NCI-H1417 treated with DMSO at 0.1 percent for 48 hours (cell line): ENCODE results near the gene SLC6A19.
"Not testable (repeated sequence)": the region's sequence is repeated elsewhere in the genome, so short reads cannot be mapped to it uniquely, and the experiment has no call there.

Experiments used
- DNase-seq: peaks from one replicate; lab custom pipeline; 2025; lab: John Stamatoyannopoulos, UW

Gene SLC6A19

DNA sequence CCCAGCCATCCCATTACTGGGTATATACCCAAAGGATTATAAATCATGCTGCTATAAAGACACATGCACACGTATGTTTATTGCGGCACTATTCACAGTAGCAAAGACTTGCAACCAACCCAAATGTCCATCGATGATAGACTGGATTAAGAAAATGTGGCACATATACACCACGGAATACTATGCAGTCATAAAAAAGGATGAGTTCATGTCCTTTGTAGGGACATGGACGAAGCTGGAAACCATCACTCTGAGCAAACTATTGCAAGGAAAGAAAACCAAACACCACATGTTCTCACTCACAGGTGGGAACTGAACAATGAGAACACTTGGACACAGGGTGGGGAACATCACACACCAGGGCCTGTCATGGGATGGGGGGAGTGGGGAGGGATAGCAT, 66.1 kb downstream of the SLC6A19 start:
- not testable (repeated sequence) for DNase-seq

DNA sequence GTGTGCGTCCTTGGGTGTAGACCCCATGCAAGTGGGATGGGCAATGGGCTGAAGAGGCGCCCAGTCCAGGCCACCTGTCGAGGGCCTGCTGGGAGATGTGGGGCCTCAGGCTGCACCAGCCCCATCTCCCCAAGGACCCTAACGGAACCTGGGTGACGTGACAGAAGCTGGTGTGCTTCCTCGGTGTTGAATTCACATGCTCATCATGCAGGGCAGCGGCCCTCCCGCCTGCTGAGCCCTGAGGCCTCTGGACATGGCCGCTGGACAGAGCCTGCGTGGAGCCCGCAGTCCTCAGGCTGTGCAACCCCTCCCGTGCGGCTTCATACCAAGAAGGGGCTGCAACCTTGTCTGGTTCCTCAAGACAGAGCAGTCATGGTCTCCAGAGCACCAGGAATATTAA, 66.7 kb downstream of the SLC6A19 start:
- no peak for DNase-seq

DNA sequence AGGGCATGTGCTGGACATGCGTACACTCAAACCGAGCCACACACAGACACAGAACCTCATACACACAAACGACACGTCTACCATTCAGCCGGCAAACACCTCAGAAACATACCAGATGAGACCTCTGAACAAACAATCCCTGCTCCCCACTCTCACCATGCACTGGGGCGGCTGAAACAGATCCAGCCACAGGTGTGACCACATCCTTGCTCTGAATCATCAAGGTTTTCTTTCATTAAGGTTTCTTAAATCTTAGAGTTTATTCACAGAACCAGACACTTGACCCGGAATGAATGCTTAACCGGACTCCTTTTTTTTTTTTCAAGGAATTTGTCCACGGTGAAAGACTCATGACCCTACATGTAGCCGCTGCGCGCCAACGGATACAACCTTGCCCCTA, 67.3 kb downstream of the SLC6A19 start:
- DNase-seq, result no peak

DNA sequence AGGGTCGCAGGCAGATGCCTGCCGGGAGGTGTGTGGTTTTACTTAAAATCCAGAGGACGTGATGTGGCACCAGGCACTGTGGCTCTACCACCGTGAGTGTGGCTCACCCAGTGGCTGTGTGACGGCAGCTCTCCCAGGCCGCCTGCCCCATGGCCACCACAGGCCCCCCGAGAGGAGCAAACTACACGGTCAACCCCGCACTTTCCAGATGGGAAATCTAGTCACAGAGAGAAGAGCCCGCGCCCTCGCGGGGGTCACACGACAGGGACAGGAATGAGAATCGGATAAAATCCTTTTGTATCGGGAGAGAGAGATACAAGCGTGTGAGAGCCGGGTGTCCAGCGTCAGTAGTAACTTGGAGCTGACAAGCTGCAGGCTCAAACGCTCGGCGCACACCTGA, 69.0 kb downstream of the SLC6A19 start:
- DNase-seq, result no peak

DNA sequence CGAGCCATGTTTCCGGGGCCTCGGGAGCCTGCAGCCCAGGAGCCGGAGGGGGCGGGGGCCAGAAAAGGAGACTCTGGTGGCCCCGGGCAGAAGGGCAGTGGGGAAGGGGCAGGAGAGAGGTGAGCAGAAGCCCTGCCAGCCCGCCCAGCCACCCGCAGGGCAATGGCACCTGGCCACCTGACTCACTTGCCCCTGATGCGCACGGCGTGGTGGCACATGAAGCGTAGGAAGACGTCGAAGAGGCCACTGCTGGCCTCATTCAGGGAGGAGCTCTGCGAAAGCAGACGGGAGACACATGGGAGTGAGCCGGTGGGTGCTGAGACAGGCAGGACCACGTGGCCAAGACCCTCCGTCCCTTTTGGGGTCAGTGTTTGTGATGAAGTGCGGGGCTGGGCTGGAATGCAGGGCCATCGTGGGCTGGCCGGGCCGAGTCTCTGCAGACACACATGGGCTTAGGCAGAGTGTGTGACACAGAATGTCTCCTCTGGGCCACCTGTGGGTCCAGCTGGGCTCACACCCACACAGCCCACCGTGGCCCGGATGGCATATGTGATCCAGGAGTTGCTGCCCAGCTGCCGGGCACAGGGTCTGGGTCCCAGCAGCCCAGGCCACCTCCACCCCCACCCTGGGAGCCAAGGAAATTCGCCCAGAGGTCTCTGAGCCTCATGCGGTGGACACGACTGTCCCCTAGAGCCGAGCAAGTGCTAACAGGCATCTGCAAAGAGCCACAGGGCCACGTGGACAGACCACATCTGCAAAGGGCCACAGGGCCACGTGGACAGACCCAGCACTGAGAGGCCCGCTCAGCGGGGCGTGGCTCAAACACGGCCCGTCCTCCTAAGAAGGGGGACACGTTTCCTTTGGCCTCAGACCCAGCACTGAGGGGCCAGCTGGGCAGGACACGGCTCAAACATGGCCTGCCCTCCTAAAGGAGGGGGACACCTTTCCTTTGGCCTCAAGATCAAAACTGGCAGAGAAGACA, 69.8 kb downstream of the SLC6A19 start:
- no peak for DNase-seq

DNA sequence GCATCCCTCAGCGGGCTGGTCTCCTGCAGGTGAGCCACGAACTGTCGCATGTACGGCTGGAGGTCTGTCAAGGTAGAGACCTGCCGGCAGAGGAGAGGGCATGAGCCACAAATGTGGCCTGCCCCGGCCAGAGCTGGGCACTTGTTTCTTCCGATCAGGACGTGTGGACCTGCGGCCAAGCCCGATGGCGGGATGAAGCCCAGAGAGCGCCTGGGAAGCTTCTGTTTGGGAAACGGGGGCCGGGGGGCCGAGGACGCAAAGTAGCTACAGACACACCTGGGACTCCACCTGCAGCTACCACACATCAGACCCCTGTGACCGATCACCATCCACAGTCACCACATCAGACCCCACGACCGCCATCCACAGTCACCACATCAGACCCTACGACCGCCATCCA, 70.8 kb downstream of the SLC6A19 start:
- DNase-seq, result no peak

DNA sequence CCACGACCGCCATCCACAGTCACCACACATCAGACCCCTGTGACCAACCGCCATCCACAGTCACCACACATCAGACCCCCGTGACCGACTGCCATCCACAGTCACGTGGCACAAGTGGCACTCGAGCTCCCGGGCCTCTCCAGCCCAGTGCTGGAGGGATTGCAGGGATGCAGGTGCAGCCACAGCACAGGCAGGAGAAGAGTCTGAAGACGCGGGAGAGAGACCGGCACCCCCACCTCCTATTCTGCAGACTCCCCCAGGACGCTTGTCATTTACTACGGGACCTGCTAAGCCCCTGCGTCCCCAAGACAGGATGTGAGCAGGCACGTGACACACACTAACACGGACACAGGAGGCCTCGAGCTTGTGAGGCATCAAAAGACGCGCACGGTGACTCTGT, 72.3 kb downstream of the SLC6A19 start:
- no peak for DNase-seq

DNA sequence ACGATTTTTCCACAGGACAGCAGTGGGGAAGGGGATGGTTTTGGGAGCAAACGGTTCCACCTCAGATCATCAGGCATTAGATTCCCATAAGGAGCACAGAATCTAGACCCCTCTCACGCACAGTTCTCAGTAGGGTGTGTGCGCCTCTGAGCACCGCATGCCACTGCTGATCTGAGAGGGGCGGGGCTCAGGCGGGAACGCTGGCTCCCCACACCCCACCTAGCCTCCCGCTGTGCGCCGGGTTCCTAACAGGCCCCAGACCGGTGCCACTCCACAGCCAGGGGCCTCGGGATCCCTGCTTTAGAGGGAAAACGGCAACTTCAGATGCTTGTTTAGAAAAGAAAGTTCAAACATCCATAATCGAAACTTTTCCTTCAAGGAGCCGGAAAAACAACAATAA, 73.1 kb downstream of the SLC6A19 start:
- DNase-seq, result no peak
